Activated CD4-positive, CD25-positive, alpha-beta regulatory T cell treated with anti-CD3 and anti-CD28 coated beads, Interleukin-2, amount 50 U/mL, for 72 hours (primary cell): ENCODE results near the gene C2orf76.

Source experiments
- DNase-seq: peaks from one replicate; pipeline ENCODE4 v3.0.0; 2021

Gene C2orf76

GRCh38 chr2:119261493-119262225 is 105.0 kb downstream of the C2orf76 start:
- no peak for DNase-seq

DNA sequence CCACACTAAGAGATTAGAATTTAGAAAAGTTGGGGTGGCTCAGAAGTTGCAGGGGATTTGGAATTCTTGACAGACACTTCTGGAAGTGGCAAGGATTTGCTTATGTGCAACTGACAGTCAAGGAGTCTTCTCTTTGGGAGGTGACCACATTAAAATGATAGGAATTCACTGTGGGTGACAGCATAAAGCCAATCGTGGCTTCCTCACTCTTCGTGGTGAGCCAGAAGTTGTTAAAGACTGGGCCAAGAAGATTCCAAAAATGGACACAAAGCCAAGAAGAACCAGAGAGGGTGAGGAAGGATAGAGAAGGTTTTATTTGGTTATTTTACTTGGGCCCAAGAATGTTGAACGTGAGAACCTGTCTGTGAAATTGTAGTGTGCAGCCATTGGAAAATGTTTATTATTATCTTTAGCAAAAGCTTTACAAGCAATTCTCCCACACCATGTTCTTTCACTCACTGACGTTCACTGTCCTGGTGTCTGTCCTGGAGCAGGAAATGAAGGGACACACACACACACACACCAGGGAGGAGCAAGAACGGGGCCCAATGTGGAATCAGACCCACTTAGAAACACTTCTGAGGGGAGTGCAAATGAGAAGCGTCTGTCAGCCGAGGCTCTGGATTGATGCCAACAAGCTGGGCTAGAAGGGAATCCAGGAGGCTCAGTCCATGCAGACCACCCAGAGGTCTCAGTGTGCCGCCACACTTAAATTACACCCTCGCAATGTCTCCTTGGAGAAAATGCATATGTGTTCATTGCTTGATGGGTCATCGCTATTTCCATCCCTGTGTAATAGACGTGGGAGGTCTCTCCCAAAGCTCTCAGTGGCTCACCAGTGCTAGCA is 105.8 kb downstream of the C2orf76 start:
- DNase-seq, result no peak

- no peak for DNase-seq
Observed at GRCh38 chr2:119259296-119259860, 107.3 kb downstream of the C2orf76 start.

DNA sequence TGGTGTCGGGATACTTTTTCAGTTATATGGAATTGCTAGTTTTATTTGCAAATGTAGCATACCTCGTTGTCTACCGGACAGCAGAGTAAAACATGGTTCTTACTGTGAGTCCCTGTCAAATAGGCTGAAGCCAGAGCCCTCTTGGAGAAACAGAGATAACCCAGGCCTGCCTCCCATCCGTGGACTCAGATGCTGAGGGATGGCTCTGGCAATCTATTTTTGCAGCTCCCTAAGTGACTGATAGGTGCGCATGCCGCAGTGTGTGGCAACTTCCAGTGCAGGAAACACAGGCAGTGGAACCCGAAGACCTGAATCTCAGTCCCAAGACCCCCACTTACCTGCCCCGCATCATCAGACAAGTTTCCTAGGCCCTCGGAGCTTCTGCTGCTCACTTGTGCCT is 109.4 kb downstream of the C2orf76 start:
- DNase-seq, result no peak

GRCh38 chr2:119256582-119256921 is 110.1 kb downstream of the C2orf76 start:
- DNase-seq, result no peak

- DNase-seq, result no peak
Observed at GRCh38 chr2:119255760-119256581, 110.7 kb downstream of the C2orf76 start.

- no peak for DNase-seq
Observed at GRCh38 chr2:119254601-119255080, 112.0 kb downstream of the C2orf76 start.

DNA sequence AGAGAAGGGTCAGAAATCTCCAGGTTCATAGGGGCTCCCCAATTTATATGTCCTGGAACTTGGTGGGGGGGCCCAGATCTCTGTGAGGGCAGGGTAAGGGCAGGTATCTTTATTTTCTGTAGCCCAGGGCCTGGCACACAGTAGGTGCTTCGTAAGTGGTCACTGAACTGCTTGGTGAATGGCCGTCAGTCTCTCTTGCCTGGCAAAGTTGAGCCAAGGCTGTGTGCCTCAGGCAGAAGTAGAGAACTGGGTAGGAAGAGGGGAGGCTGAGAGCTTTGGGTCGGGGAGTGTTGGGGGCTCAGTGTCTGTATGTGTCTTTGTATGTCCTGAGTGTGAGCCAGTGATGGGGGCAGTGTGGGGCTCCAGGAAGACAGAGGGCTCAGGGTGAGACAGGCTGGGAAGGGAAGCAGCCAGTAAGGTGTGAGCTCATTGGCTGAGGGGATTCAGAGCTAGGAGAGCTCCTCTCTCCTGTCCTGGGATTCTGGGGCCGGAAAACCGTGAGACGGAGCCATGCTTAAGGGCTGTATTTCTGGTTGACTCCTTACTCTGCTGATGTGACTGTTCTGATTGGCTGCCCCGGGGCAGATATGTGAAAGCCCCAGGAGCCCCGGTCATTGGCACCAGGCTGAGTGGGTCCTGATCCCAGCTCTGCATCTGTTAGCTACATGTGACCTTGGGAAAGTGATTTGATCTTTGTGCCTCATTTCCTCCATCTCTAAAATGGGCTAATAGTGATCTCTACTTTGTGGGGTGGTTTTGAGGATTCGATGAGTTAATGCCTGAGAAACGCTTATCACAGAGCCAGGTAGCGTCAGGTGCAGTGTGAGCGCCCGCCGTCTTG is 112.7 kb downstream of the C2orf76 start:
- no peak for DNase-seq

- DNase-seq, result no peak
Observed at GRCh38 chr2:119253114-119253702, 113.4 kb downstream of the C2orf76 start.
